ENCODE measurements around the gene ERICH2.

The ERICH2 gene

GRCh38 chr2:170829036-170829435, 58.9 kb downstream of the ERICH2 start:
- Histone ChIP-seq H3K9ac (ENCODE audit: low read length) (no peak overlapping the region), H3K27me3 (ENCODE audit: control insufficient read depth in 1 of 2, insufficient read depth in 2 of 2, low read length in 2 of 2) (peaks cover 3 to 36% of the 10 kb centered on the region in 2 donors), H3K27ac (ENCODE audit: low read depth, low read length) (no peak overlapping the region), H3K36me3 (ENCODE audit: insufficient read depth, low read length) (no peaks in the 10 kb centered on the region), H3K4me3 (ENCODE audit: low read depth in 1 of 2, low read length in 2 of 2) (no peak overlapping the region), H3K4me1 (ENCODE audit: insufficient read depth, low read length) (no peaks in the 10 kb centered on the region), H3K9me3 (ENCODE audit: low read length) (no peaks in the 10 kb centered on the region)

GRCh38 chr2:170830166-170830565, 60.0 kb downstream of the ERICH2 start:
- H3K4me3 ChIP-seq (ENCODE audit: low read depth in 1 of 2, low read length in 2 of 2): no peak overlapping the region
- no peak overlapping the region for H3K9ac ChIP-seq (ENCODE audit: low read length)
- no peaks in the 10 kb centered on the region for H3K9me3 ChIP-seq (ENCODE audit: low read length)
- H3K27me3 ChIP-seq (ENCODE audit: control insufficient read depth in 1 of 2, insufficient read depth in 2 of 2, low read length in 2 of 2): peaks cover 0 to 29% of the 10 kb centered on the region in 2 donors
- no peak overlapping the region for H3K27ac ChIP-seq (ENCODE audit: low read depth, low read length)
- no peaks in the 10 kb centered on the region for H3K36me3 ChIP-seq (ENCODE audit: insufficient read depth, low read length)
- H3K4me1 ChIP-seq (ENCODE audit: insufficient read depth, low read length): no peaks in the 10 kb centered on the region

- Histone ChIP-seq H3K9ac (ENCODE audit: low read length) (no peak overlapping the region), H3K36me3 (ENCODE audit: insufficient read depth, low read length) (no peaks in the 10 kb centered on the region), H3K4me3 (ENCODE audit: low read depth in 1 of 2, low read length in 2 of 2) (no peak overlapping the region), H3K27me3 (ENCODE audit: control insufficient read depth in 1 of 2, insufficient read depth in 2 of 2, low read length in 2 of 2) (peaks cover 0 to 24% of the 10 kb centered on the region in 2 donors), H3K9me3 (ENCODE audit: low read length) (no peaks in the 10 kb centered on the region), H3K4me1 (ENCODE audit: insufficient read depth, low read length) (no peaks in the 10 kb centered on the region), H3K27ac (ENCODE audit: low read depth, low read length) (no peak overlapping the region)
Observed at GRCh38 chr2:170831115-170831514, 60.9 kb downstream of the ERICH2 start.

GRCh38 chr2:170836027-170836426, 65.8 kb downstream of the ERICH2 start:
- no peaks in the 10 kb centered on the region for H3K27me3 ChIP-seq (ENCODE audit: control insufficient read depth in 1 of 2, insufficient read depth in 2 of 2, low read length in 2 of 2)
- H3K4me1 ChIP-seq (ENCODE audit: insufficient read depth, low read length): no peaks in the 10 kb centered on the region
- no peak overlapping the region for H3K9ac ChIP-seq (ENCODE audit: low read length)
- no peaks in the 10 kb centered on the region for H3K9me3 ChIP-seq (ENCODE audit: low read length)
- H3K27ac ChIP-seq (ENCODE audit: low read depth, low read length): no peak overlapping the region
- H3K36me3 ChIP-seq (ENCODE audit: insufficient read depth, low read length): no peaks in the 10 kb centered on the region
- H3K4me3 ChIP-seq (ENCODE audit: low read depth in 1 of 2, low read length in 2 of 2): no peak overlapping the region

GRCh38 chr2:170840717-170841210, 70.6 kb downstream of the ERICH2 start:
- Histone ChIP-seq H3K9ac (ENCODE audit: low read length) (no peak overlapping the region), H3K4me3 (ENCODE audit: low read depth in 1 of 2, low read length in 2 of 2) (no peak overlapping the region), H3K9me3 (ENCODE audit: low read length) (no peaks in the 10 kb centered on the region), H3K27ac (ENCODE audit: low read depth, low read length) (no peak overlapping the region), H3K36me3 (ENCODE audit: insufficient read depth, low read length) (no peaks in the 10 kb centered on the region), H3K27me3 (ENCODE audit: control insufficient read depth in 1 of 2, insufficient read depth in 2 of 2, low read length in 2 of 2) (no peaks in the 10 kb centered on the region), H3K4me1 (ENCODE audit: insufficient read depth, low read length) (no peaks in the 10 kb centered on the region)

- Histone ChIP-seq H3K9ac (ENCODE audit: low read length) (no peak overlapping the region), H3K4me1 (ENCODE audit: insufficient read depth, low read length) (no peaks in the 10 kb centered on the region), H3K27me3 (ENCODE audit: control insufficient read depth in 1 of 2, insufficient read depth in 2 of 2, low read length in 2 of 2) (no peaks in the 10 kb centered on the region), H3K4me3 (ENCODE audit: low read depth in 1 of 2, low read length in 2 of 2) (no peak overlapping the region), H3K27ac (ENCODE audit: low read depth, low read length) (no peak overlapping the region), H3K9me3 (ENCODE audit: low read length) (no peaks in the 10 kb centered on the region), H3K36me3 (ENCODE audit: insufficient read depth, low read length) (no peaks in the 10 kb centered on the region)
Observed at GRCh38 chr2:170842785-170843184, 72.6 kb downstream of the ERICH2 start.

- H3K9me3 ChIP-seq (ENCODE audit: low read length): no peaks in the 10 kb centered on the region
- no peak overlapping the region for H3K9ac ChIP-seq (ENCODE audit: low read length)
- H3K4me3 ChIP-seq (ENCODE audit: low read depth in 1 of 2, low read length in 2 of 2): no peak overlapping the region
- H3K27me3 ChIP-seq (ENCODE audit: control insufficient read depth in 1 of 2, insufficient read depth in 2 of 2, low read length in 2 of 2): no peaks in the 10 kb centered on the region
- H3K27ac ChIP-seq (ENCODE audit: low read depth, low read length): no peak overlapping the region
- H3K36me3 ChIP-seq (ENCODE audit: insufficient read depth, low read length): no peaks in the 10 kb centered on the region
- H3K4me1 ChIP-seq (ENCODE audit: insufficient read depth, low read length): no peaks in the 10 kb centered on the region
Observed at GRCh38 chr2:170843656-170844055, 73.5 kb downstream of the ERICH2 start.

- Histone ChIP-seq H3K36me3 (ENCODE audit: insufficient read depth, low read length) (no peaks in the 10 kb centered on the region), H3K9ac (ENCODE audit: low read length) (no peak overlapping the region), H3K4me1 (ENCODE audit: insufficient read depth, low read length) (no peaks in the 10 kb centered on the region), H3K4me3 (ENCODE audit: low read depth in 1 of 2, low read length in 2 of 2) (no peak overlapping the region), H3K27ac (ENCODE audit: low read depth, low read length) (no peak overlapping the region), H3K9me3 (ENCODE audit: low read length) (no peaks in the 10 kb centered on the region), H3K27me3 (ENCODE audit: control insufficient read depth in 1 of 2, insufficient read depth in 2 of 2, low read length in 2 of 2) (no peaks in the 10 kb centered on the region)
Observed at GRCh38 chr2:170845343-170845742, 75.2 kb downstream of the ERICH2 start.

GRCh38 chr2:170846314-170846713, 76.1 kb downstream of the ERICH2 start:
- no peaks in the 10 kb centered on the region for H3K27me3 ChIP-seq (ENCODE audit: control insufficient read depth in 1 of 2, insufficient read depth in 2 of 2, low read length in 2 of 2)
- no peak overlapping the region for H3K4me3 ChIP-seq (ENCODE audit: low read depth in 1 of 2, low read length in 2 of 2)
- no peak overlapping the region for H3K9ac ChIP-seq (ENCODE audit: low read length)
- H3K4me1 ChIP-seq (ENCODE audit: insufficient read depth, low read length): no peaks in the 10 kb centered on the region
- no peaks in the 10 kb centered on the region for H3K36me3 ChIP-seq (ENCODE audit: insufficient read depth, low read length)
- no peaks in the 10 kb centered on the region for H3K9me3 ChIP-seq (ENCODE audit: low read length)
- no peak overlapping the region for H3K27ac ChIP-seq (ENCODE audit: low read depth, low read length)

GRCh38 chr2:170847716-170848115, 77.5 kb downstream of the ERICH2 start:
- Histone ChIP-seq H3K36me3 (ENCODE audit: insufficient read depth, low read length) (no peaks in the 10 kb centered on the region), H3K27ac (ENCODE audit: low read depth, low read length) (no peak overlapping the region), H3K9me3 (ENCODE audit: low read length) (no peaks in the 10 kb centered on the region), H3K4me1 (ENCODE audit: insufficient read depth, low read length) (no peaks in the 10 kb centered on the region), H3K9ac (ENCODE audit: low read length) (no peak overlapping the region), H3K4me3 (ENCODE audit: low read depth in 1 of 2, low read length in 2 of 2) (no peak overlapping the region), H3K27me3 (ENCODE audit: control insufficient read depth in 1 of 2, insufficient read depth in 2 of 2, low read length in 2 of 2) (no peaks in the 10 kb centered on the region)

Measured in muscle layer of colon (tissue), 2 donors.